ENCODE measurements around the gene HTR2B. TPM values are rescaled to one million over a fixed set of nuclear protein-coding genes. Genes with fewer than 3 reads are reported as not detected.

The HTR2B gene
- total and polyA plus RNA-seq, 2 of the 13 experiments (the other 11 are each of a cell fraction or from before 2014, with no cell fraction given): 0.08 TPM; not detected in 1

GRCh38 chr2:231065966-231066365, 58.9 kb downstream of the HTR2B start (continued):
- TF ChIP-seq ZNF614 (CRISPR knock-in tag; IDR thresholded peaks at IDR 0.05; ENCODE audit: borderline replicate concordance): peak; percentile 73; the same call in 1 of the 2 replicates
- TF ChIP-seq NFYB (CRISPR knock-in tag; IDR thresholded peaks at IDR 0.05): no peak
- no peak for TF ChIP-seq ZNF496 (CRISPR knock-in tag; IDR thresholded peaks at IDR 0.05; ENCODE audit: insufficient replicate concordance)
- TF ChIP-seq, protein P1, sequence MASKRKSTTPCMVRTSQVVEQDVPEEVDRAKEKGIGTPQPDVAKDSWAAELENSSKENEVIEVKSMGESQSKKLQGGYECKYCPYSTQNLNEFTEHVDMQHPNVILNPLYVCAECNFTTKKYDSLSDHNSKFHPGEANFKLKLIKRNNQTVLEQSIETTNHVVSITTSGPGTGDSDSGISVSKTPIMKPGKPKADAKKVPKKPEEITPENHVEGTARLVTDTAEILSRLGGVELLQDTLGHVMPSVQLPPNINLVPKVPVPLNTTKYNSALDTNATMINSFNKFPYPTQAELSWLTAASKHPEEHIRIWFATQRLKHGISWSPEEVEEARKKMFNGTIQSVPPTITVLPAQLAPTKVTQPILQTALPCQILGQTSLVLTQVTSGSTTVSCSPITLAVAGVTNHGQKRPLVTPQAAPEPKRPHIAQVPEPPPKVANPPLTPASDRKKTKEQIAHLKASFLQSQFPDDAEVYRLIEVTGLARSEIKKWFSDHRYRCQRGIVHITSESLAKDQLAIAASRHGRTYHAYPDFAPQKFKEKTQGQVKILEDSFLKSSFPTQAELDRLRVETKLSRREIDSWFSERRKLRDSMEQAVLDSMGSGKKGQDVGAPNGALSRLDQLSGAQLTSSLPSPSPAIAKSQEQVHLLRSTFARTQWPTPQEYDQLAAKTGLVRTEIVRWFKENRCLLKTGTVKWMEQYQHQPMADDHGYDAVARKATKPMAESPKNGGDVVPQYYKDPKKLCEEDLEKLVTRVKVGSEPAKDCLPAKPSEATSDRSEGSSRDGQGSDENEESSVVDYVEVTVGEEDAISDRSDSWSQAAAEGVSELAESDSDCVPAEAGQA (IDR thresholded peaks at IDR 0.05; ENCODE audit: low read depth): no peak
- TF ChIP-seq, protein P1 (CRISPR knock-in tag; IDR thresholded peaks at IDR 0.05; ENCODE audit: borderline replicate concordance): no peak
- no peak for TF ChIP-seq ZNF337 (CRISPR knock-in tag; IDR thresholded peaks at IDR 0.05; ENCODE audit: borderline replicate concordance, low read depth)
- TF ChIP-seq CENPBD1 (CRISPR knock-in tag; IDR thresholded peaks at IDR 0.05; ENCODE audit: borderline replicate concordance, low read depth): no peak
- TF ChIP-seq MIXL1 (CRISPR knock-in tag; IDR thresholded peaks at IDR 0.05): peak; percentile 62; the same call in 1 of the 2 replicates
- TF ChIP-seq YY1 (IDR thresholded peaks at IDR 0.05; ENCODE audit: insufficient read depth, insufficient replicate concordance, low read depth, low read length): no peak
- TF ChIP-seq, protein P2, sequence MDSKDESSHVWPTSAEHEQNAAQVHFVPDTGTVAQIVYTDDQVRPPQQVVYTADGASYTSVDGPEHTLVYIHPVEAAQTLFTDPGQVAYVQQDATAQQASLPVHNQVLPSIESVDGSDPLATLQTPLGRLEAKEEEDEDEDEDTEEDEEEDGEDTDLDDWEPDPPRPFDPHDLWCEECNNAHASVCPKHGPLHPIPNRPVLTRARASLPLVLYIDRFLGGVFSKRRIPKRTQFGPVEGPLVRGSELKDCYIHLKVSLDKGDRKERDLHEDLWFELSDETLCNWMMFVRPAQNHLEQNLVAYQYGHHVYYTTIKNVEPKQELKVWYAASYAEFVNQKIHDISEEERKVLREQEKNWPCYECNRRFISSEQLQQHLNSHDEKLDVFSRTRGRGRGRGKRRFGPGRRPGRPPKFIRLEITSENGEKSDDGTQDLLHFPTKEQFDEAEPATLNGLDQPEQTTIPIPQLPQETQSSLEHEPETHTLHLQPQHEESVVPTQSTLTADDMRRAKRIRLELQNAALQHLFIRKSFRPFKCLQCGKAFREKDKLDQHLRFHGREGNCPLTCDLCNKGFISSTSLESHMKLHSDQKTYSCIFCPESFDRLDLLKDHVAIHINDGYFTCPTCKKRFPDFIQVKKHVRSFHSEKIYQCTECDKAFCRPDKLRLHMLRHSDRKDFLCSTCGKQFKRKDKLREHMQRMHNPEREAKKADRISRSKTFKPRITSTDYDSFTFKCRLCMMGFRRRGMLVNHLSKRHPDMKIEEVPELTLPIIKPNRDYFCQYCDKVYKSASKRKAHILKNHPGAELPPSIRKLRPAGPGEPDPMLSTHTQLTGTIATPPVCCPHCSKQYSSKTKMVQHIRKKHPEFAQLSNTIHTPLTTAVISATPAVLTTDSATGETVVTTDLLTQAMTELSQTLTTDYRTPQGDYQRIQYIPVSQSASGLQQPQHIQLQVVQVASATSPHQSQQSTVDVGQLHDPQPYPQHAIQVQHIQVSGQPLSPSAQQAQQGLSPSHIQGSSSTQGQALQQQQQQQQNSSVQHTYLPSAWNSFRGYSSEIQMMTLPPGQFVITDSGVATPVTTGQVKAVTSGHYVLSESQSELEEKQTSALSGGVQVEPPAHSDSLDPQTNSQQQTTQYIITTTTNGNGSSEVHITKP (CRISPR knock-in tag; IDR thresholded peaks at IDR 0.05; ENCODE audit: low read depth): 0 out of 2 replicates have a peak, but pooled peaks have one; percentile 47
- TF ChIP-seq PHF5A (CRISPR knock-in tag; IDR thresholded peaks at IDR 0.05; ENCODE audit: low read depth, unreplicated experiment): peak; percentile 70
- no peak for TF ChIP-seq ARNT (IDR thresholded peaks at IDR 0.05)
- TF ChIP-seq, protein P3, sequence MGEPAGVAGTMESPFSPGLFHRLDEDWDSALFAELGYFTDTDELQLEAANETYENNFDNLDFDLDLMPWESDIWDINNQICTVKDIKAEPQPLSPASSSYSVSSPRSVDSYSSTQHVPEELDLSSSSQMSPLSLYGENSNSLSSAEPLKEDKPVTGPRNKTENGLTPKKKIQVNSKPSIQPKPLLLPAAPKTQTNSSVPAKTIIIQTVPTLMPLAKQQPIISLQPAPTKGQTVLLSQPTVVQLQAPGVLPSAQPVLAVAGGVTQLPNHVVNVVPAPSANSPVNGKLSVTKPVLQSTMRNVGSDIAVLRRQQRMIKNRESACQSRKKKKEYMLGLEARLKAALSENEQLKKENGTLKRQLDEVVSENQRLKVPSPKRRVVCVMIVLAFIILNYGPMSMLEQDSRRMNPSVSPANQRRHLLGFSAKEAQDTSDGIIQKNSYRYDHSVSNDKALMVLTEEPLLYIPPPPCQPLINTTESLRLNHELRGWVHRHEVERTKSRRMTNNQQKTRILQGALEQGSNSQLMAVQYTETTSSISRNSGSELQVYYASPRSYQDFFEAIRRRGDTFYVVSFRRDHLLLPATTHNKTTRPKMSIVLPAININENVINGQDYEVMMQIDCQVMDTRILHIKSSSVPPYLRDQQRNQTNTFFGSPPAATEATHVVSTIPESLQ (CRISPR knock-in tag; conservative IDR thresholded peaks at IDR 0.05): no peak
- TF ChIP-seq, protein P4, sequence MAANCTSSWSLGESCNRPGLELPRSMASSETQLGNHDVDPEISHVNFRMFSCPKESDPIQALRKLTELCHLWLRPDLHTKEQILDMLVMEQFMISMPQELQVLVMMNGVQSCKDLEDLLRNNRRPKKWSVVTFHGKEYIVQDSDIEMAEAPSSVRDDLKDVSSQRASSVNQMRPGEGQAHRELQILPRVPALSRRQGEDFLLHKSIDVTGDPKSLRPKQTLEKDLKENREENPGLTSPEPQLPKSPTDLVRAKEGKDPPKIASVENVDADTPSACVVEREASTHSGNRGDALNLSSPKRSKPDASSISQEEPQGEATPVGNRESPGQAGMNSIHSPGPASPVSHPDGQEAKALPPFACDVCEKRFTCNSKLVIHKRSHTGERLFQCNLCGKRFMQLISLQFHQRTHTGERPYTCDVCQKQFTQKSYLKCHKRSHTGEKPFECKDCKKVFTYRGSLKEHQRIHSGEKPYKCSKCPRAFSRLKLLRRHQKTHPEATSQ (CRISPR knock-in tag; IDR thresholded peaks at IDR 0.05; ENCODE audit: borderline replicate concordance): no peak
- TF ChIP-seq IRX3 (CRISPR knock-in tag; IDR thresholded peaks at IDR 0.05; ENCODE audit: borderline replicate concordance, low read depth): no peak
- TF ChIP-seq ZIK1 (CRISPR knock-in tag; IDR thresholded peaks at IDR 0.05; ENCODE audit: borderline replicate concordance, low read depth): no peak

Measured in HepG2 (cell line).